HG02610 (cell line): ENCODE results near the gene DGCR8.

ENCODE experiments used
- ATAC-seq: cut with Tn5 transposase; IDR thresholded peaks from one replicate; pipeline ENCODE4 v1.9.1; 2021; ENCODE audit warnings: mild to moderate bottlenecking, moderate library complexity; ENCODE audit not compliant: unreplicated experiment

The DGCR8 gene

DNA sequence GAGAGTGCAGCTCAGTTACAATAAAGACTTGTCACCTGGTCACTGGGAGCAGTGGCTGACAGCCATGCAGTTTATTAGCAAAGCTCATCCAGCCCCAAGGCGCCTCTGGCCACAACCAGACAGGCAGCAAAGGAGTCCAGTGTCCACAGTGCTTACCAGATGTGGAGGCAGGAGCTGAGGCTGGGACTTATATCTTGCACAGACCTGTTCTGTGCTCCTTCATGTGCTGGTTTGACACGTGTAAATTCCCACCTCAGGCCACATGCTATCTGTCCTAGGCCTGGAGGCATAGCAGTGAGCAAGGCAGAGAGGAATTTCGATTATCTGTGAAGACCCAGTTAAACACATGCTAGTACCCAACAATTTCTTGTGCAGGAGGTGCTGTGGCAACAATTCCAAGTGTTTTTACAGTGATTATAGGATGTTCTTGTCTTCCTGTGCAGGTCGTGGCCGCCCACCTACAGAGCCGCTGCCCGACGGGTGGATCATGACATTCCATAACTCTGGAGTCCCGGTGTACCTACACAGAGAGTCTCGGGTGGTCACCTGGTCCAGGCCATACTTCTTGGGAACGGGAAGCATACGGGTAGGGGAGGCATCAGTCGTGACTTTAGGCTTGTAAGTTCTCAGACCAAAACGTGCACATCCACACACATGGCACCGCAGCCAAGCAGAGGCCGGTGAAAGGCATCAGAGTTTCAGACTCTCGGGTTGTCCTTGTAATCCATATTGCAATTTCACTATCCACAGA lies 9.4 kb downstream of the DGCR8 start:
- ATAC-seq, result no peak

DNA sequence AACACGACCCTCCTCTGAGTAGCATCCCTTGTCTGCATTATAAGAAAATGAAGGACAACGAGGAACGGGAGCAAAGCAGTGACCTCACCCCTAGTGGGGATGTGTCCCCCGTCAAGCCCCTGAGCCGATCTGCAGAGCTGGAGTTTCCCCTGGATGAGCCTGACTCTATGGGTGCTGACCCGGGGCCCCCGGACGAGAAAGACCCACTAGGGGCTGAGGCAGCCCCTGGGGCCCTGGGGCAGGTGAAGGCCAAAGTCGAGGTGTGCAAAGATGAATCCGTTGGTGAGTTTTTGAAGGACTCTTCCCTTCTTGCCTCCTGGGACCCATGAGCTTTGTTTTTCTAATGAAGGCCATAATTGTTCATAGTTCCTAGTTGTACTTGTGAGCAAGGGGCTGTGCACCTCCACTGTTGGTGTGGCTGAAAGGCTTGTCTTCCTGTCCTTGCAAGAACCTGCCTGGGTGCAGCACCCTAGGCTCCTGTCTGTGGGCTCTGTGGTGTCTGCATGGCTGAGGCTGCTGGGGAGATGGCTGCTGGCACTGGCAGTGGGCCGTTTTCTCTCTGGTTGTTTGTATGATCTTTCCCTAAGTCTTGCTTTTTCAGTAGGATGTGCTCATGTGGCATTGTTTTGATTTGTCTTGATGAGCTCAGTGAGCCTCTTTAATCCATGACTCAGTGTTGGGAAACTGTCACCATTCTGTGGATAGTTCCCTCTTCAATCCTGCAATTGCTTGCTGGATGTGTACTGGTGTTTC lies 10.1 kb downstream of the DGCR8 start:
- ATAC-seq, result no peak

- ATAC-seq, result no peak
These were observed 10.7 kb downstream of the DGCR8 start for GRCh38 chr22:20090730-20091240.

DNA sequence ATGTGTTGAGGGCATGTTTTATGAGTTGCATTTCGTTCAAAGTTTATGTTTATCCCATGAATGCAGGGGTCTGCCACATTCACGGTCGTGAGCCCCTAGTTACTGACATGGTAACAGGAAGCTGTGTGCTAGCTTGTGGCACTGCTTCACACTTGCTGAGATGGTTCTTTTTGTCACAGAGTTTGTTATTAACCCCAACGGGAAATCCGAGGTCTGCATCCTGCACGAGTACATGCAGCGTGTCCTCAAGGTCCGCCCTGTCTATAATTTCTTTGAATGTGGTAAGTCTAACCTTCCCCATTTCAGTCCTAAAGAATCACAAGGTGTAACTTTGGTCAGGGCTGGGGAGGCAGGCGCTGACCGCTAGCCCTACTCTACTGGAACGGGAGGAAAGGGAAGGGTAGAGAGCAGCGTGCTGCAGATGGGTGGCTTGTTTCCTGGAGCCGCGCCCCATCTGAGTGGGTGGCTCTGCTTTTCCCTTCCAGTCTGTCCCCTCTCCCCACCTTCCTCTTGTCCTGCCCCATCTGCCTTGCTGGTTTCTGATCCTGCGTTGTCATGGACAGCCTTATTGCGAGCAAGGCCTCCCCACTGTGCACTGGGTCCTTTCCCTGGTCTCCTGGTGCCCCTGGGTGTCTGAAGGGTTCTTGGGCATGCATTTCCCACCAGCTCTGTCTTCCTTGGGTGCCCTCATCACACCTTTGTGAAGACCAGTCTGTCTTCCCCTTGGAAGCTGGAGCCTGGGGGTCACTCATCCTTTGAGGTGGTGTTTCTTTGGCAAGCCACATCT lies 11.8 kb downstream of the DGCR8 start:
- no peak for ATAC-seq

DNA sequence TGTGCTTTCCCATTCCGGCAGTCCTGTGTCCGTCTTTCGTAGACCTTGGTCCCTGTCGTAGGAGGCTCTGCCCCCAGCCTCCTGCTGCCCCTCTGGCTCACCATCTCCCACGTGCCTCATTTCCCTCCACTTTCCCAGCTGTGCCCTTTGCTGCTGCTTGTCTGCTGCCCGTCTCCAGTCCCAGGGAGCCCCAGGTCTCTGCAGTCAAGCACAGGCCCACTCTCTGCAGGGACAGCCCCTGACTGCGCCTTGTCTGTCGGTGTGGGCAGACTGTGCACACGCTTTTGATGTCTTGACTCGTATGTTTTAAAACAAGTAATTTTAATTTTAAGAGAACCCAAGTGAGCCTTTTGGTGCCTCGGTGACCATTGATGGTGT lies 12.4 kb downstream of the DGCR8 start:
- ATAC-seq, result no peak

DNA sequence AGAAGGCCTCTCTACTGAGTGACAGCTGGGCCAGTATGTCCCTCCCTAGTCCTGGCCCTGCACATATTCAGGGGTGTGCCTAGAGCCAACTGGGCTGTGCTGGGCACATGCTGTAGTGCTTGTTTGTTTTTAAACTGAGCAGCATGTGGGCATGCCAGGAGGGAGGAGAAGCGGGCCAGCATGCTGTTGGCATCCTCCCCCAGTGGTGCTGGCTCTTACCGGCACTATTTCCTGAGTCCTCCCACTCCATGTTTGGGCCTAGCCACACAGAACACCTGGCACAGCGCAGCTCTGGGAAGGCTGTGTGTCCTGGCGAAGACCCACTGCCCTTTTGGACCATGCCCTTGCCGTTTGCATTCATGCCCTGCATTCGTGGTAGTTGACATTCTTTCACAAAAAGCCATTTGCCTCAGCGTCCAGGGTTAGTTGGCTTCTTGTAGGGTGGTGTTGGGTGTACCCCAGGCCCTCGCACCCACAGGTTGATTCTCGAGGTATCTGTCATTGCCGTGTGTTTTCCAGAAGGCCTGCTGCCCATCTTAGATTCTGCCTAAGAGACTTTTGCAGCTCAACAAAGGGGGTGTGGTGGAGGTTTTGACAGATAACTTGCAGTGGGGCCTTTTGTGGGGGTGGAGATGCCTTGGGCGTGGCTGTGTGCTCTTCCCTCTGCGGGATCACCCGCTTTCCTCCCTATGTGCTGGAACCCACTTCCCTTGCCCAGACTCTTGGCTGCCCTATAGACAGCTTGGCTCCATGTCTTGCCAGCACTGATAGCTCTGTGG lies 13.6 kb downstream of the DGCR8 start:
- ATAC-seq, result no peak

- no peak for ATAC-seq
These were observed 14.3 kb downstream of the DGCR8 start for GRCh38 chr22:20094197-20094807.

DNA sequence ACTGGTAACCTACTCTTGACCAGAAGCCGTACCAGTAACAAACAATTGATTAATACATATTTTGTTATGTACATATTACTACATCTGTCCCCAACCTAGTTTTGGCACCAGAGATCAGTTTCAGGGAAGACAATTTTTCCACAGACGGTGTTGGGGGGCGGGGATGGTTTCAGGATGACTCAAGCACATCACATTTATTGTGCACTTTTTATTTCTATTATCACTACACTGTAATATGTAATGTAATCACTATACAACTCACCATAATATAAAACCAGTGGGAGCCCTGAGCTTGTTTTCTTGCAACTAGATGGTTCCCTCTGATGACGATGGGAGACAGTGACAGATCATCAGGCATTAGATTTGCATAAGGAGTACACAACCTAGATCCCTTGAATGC lies 15.5 kb downstream of the DGCR8 start:
- ATAC-seq, result no peak

DNA sequence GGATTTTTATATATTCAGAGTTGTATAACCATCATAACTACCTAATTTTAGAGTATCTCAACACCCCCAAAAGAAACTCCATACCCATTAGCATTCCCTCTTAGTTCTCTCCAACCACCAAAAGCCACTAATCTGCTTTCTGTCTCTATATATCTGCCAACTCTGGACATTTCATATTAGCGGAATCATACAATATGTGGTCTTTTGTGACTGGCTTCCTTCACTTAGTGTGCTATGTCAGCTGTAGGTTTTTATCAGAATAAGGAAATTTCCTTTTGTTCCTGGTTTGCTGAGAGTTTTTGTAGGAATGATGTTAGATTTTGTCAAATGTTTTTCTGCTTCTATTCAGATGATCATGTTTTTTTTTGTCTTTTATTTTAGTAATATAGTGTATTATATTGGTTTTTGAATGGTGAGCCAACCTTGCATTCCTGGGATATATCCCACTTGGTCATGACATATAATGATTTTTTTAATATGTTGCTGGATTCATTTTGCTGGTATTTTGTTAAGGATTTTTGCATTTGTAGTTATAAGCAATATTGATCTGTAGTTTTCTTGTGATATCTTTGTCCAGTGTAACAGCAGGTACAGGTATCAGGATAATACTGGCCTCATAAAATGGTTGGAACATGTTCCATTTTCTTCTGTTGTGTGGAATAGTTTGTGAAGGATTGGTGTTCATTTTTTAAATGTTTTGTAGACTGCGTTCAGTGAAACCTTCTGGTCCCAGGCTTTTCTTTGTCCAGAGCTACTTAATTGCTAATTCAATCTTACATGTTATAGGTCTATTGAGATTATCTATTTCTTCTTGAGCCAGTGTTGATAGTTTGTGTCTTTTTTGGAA lies 16.8 kb downstream of the DGCR8 start:
- ATAC-seq, result no peak

DNA sequence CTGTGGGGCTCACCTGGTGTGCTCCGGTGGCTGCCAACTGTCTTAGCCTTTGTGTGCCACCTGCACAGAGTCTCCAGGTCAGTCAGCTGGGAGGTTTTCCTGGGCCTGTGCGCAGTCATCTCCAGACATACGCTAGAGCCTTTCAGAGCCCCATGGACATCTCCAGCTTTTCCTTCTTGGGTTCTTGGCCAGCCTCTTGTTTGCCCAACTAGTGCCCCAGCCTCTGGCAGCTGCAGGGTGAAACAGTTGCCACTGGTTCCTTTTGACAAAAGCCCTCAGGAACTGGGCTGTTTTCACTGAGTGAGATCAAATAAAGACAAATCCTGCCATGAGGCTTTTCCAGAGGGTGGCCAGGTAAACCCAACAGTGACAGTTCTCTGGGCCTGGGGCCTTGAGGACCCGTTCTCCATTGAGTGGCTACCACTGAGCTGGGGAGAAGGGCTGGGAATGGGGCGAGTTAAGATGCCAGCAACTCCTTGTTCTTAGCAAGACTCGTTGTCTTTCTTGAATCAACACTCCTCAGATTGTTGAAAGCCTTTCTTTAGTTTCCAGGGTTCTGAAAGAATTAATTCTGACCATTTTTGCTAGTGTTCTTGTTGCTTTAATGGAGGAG lies 19.2 kb downstream of the DGCR8 start:
- no peak for ATAC-seq

DNA sequence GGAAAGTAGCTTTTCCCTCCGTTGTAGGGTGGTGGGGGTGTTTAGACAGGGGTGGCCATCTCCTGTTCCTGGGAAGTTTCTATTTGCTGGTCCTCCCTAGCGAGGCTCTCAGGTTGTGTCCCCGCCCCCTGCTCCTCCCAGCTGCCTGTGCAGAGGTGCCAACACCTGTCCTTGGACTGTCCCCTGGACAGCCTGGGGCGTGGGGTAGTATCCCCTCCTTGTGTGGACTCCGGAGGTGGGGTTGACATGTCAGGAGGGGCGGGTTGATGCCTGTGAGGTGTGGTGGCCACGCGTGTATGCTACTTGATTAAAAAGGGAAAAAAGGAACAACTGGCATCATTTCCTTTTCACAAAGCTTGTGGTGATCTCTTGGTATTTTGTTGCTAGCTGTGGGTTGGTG lies 21.6 kb downstream of the DGCR8 start:
- no peak for ATAC-seq

- no peak for ATAC-seq
These were observed 22.3 kb downstream of the DGCR8 start for GRCh38 chr22:20102203-20102780.

GRCh38 chr22:20105456-20106204 lies 25.6 kb downstream of the DGCR8 start:
- no peak for ATAC-seq

DNA sequence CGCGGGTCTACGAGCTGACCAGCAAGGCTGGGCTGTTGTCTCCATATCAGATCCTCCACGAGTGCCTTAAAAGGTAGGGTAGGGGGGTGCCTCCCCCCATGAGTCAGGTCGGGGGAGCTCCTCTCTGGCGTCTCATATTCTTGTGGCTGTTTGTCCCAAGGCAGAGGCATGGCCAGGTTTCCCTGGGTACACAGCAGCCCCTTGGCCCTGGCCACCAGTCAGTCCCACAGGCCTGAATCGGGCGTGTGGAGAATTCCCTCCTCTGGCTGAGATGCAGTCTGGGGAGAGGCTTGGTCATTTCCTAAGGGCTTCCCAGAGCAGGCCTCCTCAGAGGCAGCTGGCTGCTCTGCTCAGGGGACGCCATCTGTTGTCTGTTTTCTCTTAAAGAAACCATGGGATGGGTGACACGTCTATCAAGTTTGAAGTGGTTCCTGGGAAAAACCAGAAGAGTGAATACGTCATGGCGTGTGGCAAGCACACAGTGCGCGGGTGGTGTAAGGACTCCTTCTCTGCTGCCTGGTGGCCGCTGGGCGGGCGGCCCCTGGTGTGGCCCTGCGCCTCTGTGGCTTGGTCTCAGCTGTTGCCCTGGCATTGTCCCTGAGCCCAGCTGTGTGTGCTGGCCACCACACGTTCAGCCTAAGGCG lies 26.3 kb downstream of the DGCR8 start:
- ATAC-seq, result no peak

GRCh38 chr22:20106849-20107237 lies 26.8 kb downstream of the DGCR8 start:
- ATAC-seq, result no peak

DNA sequence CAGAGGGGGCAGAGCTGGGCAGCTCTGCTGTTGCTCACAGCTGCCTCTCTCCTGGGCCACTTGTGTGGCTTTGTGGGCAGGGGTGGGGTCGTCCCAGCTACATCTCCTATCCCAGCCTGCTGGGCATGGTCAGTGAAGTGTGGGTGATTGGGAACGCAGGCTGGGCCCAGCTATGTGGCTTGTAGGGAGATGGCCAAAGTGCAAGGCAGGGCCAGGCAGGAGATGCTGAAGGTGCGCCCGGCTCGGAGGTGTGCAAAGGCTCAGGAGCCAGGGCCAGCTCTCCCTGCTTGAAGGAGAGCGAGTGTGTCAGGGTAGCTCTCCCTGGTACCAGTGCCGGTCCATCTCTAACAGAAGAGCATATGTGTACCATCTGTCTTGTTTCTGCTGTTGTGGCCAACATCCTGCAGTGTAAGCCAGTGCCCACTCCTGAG lies 27.4 kb downstream of the DGCR8 start:
- no peak for ATAC-seq

GRCh38 chr22:20107951-20108756 lies 28.1 kb downstream of the DGCR8 start:
- ATAC-seq, result no peak
